ENCODE results near the gene HKDC1.
A peak's percentile ranks its signal among the peaks of the same experiment; 100 is the strongest.
"Not testable (repeated sequence)": the region's sequence is repeated elsewhere in the genome, so short reads cannot be mapped to it uniquely, and the experiment has no call there.

The HKDC1 gene, protein sequence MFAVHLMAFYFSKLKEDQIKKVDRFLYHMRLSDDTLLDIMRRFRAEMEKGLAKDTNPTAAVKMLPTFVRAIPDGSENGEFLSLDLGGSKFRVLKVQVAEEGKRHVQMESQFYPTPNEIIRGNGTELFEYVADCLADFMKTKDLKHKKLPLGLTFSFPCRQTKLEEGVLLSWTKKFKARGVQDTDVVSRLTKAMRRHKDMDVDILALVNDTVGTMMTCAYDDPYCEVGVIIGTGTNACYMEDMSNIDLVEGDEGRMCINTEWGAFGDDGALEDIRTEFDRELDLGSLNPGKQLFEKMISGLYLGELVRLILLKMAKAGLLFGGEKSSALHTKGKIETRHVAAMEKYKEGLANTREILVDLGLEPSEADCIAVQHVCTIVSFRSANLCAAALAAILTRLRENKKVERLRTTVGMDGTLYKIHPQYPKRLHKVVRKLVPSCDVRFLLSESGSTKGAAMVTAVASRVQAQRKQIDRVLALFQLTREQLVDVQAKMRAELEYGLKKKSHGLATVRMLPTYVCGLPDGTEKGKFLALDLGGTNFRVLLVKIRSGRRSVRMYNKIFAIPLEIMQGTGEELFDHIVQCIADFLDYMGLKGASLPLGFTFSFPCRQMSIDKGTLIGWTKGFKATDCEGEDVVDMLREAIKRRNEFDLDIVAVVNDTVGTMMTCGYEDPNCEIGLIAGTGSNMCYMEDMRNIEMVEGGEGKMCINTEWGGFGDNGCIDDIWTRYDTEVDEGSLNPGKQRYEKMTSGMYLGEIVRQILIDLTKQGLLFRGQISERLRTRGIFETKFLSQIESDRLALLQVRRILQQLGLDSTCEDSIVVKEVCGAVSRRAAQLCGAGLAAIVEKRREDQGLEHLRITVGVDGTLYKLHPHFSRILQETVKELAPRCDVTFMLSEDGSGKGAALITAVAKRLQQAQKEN

DNA sequence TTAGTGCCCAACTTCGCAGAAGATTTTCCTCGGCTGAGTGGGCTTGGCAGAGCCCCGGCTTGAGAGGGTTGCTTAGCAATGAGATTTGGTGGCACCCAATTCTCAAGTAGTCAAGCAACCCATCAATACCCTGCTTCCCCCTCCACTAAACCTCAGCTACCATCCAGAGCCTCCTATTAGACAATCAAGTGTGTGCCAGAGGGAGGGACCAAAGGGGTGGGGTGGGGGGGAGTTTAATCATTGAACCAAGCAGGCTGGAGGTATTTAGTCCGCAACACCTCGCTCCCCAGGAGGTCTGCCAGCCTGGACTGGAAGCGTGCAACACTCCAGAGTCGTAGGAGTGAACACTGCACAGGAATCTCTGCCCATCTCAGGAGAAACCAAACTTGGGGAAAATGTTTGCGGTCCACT is at the start of gene HKDC1:
Gene HKDC1, plus strand, starts transcription at position 292 of the 411 bp plus-strand sequence. Its CDS starts 104 bp downstream, at position 396.
- DNase-seq (ENCODE audit: low spot score), result no peak

DNA sequence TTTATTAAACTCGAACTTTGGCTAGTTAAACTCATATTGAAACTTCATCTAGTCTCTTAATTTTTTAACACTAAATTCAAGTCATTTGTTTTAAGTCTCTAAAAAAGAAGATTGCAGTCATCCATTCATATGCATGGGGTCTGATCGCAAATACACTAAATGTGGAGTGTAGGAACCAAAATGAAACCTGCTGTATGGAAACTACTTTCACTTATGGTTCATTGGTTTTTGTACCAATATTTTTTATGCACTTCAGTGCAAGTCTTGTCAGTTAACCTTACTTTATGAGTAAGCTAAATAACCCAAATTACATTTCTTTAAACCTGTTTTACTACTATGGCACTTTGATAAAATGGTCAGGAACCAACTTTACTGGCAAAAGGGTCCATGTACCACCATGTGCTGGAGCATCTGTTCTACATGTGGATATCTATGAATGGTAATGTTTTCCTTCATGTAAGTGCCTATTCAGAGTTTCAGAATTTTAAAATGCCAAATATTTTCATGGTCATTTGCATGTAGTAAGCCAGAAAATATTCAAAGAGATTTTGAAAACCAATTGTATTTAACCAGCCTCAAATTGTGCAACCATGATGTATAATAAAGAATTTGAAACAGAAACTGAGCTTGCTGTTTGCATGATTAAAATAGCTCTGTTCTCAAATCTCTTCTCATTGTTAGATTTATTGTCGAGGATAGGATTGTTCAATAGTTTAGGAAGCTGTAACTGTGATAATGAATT is 47.7 kb upstream of the HKDC1 start:
- DNase-seq (ENCODE audit: low spot score), result no peak

DNA sequence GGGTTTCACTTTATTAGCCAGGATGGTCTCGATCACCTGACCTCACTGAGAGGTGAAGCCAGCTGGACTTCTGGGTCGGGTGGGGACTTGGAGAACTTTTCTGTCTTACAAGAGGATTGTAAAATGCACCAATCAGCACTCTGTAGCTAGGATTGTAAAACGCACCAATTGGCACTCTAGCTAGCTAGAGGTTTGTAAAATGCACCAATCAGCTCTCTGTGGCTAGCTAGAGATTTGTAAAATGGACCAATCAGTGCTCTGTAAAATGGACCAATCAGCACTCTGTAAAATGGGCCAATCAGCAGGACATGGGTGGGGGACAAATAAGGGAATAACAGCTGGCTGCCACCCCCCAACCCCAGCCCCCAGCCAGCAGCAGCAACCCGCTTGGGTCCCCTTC is 44.8 kb upstream of the HKDC1 start:
- DNase-seq (ENCODE audit: low spot score), result not testable (repeated sequence)

DNA sequence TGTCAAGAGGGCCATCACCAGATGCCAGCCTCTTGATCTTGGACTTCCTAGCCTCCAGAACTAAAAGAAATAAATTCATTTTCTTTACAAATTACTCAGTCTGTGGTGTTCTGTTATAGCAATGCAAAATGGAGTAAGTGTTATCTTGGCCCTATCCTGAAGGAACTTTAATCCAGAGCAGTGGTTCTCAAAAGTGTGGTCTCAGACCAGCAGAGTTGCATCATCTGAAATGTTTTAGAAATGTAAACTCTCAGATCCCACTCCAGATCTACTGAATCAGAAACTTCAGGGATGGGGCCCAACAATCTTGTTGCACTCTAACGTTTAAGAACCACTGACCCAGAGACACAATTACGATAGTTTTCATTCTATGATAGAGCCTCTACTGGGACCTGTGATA is 43.3 kb upstream of the HKDC1 start:
- DNase-seq (ENCODE audit: low spot score), result no peak

DNA sequence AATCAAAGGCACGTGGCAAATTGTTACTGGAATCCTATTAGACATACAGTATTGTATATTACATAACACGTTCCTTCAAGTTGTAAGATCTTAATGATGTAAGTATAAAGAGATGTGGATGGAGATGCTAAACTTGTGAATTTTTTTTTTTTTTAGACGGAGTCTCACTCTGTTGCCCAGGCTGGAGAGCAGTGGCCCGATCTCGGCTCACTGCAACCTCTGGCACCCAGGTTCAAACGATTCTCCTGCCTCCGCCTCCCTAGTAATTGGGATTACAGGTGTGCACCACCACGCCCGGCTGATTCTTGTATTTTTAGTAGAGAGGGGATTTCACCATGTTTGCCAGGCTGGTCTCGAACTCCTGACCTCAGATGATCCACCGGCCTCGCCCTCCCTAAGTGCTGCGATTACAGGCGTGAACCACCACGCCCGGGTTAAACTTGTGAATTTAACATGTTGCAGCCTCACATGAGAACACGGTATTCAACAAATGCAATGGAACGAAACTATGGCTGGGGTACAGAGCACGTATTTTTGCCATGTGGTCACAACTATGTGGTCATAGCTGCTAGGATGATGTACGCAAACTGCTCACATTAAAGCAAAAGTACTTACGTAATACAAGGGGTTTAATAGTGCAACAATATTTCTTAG is 40.9 kb upstream of the HKDC1 start:
- DNase-seq (ENCODE audit: low spot score), result no peak

DNA sequence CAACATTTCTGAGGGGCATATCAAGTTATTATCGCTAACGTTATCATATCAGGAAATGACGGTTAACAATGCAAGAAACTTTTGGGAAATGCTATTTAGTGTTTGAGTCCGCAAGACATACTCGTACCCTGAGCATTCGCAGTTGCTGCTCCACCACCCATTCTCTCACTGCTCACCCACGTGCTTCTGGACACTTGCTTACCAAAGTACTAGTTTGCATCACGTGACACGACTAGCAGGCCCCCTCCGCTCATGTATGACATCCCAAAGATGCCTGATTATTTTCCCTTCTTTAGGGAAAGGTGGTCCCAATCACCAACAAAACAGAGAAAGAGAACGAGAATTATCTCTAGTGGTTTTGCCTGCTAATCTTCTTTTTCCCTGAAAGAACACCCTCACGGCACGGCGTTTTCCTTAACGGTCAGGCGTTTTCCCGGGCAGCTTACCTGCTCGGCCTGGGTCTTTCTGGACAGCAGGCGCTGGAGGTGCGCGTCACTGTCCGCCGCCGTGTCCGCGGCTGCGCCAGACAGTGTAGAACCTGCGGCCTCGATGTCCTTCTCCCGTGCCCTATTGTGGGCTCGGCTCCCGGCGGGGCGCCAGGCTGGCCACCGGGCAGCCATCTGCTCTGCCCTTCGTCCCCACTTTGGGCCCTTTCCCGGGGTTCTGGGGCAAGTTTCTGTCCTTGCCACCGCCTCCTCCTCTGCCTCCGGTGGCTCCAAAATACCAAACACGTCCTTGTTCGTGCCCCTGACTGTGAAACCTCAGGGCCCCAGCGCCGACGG is 40.2 kb upstream of the HKDC1 start, which contains the start of gene SUPV3L1:
Gene SUPV3L1, plus strand, starts transcription at position 492 of the 782 bp plus-strand sequence. Its CDS starts 58 bp downstream, at position 550.
- peak; percentile 97 for DNase-seq (ENCODE audit: low spot score)

DNA sequence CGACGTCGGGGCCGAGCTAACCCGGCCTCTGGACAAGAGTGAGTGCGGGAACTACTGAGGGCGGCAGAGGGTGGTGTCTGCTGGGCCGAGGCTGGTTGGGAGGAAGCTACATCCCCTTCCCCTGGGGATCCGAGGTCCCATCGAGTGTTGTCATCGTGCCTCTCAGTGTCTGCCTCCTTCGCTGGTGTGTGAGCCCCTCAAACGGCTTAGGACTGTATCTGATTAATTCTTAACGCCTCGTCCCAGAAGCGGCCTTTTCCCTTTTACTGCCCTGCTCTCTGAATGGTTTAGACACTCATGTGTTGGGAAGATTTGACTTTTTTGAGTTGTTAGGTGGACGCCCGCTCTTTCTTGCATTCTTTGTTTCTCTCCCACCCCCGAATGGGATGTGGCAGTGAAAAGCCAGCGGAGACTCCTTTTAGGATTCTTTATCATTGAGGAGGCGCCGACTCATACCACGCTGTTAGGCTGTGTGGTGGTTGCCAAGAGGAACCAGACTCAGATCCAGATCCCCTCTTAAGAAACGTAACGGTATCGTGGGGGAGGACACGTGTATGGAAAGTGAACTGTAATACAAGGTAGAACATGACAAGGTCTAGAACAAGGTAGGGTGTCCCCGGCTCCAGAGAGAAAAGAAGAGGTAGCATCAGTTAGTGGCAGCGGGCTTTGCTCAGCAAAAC is 39.5 kb upstream of the HKDC1 start:
- DNase-seq (ENCODE audit: low spot score), result peak; percentile 36

DNA sequence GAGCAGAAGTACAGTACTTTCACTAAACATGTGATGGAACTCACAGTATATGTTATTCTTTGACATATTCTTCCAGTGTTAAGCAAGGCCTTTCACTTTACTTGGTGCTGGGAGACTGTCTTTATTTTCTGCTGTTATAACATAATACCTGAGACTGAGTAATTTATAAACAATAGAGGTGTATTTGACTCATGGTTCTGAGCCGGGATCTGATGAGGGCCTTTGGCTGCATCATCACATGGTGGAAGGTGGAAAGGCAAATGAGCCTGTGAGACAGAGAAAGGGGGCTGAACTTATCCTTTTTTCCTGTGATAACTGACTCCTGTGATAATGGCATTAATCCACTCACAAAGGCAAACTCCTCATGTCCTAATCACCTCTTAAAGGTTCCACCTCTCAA is 38.7 kb upstream of the HKDC1 start:
- no peak for DNase-seq (ENCODE audit: low spot score)

DNA sequence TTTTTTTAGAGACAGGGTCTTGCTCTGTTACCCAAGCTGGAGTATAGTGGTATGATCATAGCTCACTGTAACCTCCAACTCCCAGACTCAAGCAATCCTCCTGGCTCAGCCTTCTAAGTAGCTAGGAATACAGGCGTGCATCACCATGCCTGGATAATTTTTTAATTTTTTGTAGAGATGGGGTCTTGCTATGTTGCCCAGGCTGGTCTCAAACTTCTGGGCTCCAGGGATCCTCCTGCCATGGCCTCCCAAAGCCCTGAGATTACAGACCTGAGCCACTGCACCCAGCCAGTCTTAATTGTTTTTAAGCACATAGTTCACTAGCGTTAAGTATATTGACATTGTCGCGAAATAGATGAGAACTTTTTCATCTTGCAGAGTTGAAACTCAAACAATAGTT is 38.1 kb upstream of the HKDC1 start:
- DNase-seq (ENCODE audit: low spot score), result no peak

DNA sequence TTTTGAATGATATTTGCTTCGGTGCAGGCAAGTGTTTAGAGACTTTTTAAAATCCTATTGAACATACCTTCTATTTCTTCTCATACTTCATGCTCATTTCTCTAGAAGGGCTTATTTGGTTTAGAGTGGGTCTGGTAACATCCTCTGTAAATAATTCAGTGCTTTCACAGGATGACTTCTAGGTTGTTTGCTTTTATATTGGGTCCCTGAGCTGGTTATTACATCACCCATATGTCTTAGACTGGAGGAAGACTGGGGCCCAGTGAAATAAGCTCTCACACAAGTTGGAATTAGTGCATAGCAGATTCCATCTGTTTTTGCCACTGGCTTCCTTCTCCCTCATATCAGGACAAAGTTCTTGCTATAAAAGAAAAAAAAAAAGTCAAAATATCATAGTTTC is 33.6 kb upstream of the HKDC1 start:
- no peak for DNase-seq (ENCODE audit: low spot score)

DNA sequence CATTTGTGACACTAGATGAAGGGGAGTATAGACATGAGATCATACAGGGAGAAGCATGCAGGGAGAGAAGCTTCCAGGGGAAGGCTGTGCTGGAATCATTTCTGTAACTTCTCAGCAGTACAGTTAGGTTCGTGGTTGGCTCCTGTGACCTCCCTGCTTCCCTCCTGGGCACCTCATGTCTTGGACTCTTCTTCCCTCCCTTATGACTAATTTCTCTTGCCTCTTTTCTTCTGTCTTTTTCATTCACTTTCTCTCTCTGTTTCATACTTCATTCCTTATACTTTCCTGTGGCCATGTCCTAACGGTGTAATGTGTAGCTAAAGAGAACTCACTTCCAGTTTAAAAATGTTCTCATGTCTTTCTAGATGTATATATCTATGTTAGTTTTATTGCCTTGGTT is 19.1 kb upstream of the HKDC1 start:
- DNase-seq (ENCODE audit: low spot score), result no peak

DNA sequence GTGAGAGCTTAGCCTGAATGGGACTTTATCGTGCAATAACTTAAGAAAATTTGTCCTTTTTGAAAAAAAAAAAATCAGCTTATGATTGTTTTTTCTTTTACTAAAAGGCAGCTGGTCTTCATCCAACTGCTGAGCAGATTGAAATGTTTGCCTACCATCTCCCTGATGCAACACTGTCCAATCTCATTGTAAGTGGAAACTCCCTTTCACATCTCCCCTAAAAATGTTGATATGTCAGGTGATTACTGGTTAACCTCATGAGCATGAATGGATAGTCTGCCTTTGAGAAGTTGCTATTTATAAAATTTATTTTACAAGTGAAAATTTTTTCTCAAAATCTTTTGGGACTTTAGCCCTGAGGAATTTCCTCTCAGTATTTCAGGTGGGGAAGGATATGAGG is 17.8 kb upstream of the HKDC1 start:
- no peak for DNase-seq (ENCODE audit: low spot score)

DNA sequence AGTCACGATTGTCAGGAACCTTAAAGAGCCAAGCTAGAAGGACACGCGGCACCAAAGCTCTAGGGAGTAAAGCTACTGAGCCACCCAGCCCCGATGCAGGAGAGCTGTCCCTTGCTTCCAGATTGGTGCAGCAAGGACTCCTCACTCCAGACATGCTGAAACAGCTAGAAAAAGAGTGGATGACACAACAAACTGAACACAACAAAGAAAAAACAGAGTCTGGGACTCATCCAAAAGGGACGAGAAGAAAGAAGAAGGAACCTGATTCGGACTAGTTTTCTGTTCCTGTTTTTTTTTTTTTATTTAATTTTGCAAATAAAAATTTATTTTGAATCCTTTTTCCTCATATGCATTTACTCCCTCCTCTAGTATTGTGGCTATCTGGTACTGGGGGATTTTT is 11.4 kb upstream of the HKDC1 start:
- DNase-seq (ENCODE audit: low spot score), result no peak

DNA sequence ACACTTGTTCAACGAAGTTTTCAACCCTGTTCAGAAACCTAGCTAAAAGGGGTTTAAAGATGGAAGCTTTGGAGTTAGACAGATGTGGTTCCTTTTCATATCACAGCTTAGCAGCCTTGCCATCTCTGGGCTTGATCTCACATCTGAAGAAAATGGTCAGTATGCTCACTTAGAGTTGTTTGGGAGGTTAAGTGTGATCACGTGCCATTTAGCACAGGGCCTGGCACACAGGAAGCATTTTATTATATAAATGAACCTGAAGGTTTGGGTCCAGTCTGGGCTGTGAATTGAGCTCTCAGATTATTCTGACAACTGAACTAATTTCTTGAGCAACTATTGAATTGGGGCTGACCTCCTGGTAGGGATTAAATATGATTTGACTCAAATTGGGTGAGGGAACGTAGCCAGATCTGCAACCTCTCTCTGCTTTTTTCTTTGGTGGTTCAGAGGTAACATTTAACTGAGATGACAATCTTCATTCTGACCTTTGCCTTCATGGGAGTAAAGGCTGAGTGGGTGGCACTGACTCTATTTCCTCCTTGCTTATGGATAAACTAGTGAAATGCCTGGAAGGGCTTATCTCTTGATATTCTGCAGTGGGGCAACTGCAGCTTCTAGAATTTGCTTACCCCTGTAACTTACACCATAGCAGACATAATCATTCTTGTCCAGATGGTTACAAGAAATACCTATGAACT is 10.2 kb upstream of the HKDC1 start:
- no peak for DNase-seq (ENCODE audit: low spot score)

DNA sequence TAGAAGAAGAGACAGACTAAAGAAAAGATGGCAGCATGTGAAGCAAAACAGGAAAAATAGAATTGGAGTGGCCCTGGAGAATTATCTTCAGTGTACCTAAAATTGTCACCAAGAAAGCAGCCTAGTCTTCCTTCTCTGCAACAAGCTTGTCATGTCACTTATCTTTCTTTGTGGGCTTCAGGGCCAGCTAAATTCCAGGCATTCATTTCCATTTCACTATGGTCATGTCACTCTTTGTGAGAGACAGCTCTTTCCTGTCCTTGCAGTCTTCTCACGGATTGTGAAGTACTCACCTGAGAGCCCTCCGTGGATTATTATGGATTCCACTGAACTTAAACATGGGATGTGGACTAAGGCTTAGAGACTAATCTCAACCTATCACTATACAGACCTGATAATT is 9.0 kb upstream of the HKDC1 start:
- DNase-seq (ENCODE audit: low spot score), result no peak

DNA sequence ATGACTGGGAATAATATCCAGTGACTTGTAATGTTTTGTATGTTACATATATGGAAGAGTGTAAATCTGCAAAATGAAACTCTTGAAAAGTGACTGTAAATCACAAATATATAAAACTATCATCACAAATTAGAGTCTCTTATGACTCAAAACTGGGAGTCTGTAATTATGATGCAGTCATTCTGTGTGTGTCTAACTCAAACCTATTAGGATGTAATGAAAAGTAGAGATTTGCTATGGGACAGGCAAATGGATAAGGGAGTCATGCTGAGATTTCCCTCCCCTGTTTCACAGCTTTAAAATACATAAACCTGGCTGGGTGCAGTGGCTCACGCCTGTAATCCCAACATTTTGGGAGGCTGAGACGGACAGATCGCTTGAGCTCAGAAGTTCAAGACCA is 8.6 kb upstream of the HKDC1 start:
- no peak for DNase-seq (ENCODE audit: low spot score)

DNA sequence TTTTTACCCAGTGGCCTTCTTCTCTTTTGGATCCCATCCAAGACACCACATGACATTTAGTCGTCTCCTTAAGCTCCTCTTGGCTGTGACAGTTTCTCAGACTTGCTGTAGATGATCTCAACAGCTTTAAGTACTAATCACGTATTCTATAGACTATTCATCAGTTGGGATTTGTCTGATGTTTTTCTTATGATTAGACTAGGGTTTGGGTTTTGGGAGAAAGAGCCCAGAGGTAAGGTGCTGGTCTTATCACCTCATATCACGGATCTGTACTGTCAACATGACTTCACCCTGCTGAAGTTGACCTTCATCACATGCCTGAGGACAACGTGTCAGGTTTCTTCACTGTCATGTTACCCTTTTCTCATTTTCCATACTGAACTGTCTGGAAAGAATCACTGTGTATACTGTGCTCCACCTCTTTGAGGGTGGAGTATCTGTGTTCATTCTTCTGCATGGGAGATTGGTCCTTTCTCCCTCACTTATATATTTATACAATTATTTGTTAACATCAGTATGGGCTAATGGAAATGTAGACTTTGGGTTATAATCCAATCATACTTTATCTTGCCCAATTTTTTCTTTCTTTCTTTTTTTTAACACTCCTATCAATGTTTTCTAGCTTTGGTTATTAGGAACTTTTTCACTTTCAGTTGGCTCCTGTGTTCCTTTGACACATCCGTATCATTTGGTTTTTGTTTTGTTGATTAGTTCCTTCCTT is 6.4 kb upstream of the HKDC1 start:
- DNase-seq (ENCODE audit: low spot score), result no peak

DNA sequence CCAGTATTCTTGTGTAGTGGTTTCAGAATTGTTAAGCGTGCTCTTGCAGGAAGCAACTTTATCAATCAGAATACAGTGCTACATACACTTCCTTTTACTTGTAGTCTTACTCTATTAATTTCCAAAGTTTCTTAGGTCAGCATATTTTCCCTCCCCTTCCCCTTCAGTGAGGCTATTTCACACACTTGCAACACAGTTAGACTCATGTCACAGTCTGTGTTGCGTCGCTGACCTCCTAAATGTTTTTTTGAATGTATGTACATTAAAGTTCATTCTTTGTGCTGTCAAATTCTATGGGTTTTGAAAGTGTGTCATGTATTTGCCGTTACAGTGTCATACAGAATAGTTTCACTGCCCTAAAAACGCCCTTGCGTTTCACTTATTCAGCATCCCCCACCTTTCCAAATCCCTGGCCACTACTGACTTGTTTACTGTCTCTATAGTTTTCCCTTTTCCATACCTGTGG is 5.4 kb upstream of the HKDC1 start:
- no peak for DNase-seq (ENCODE audit: low spot score)
